ENCODE measurements around the gene PTN.

DNA sequence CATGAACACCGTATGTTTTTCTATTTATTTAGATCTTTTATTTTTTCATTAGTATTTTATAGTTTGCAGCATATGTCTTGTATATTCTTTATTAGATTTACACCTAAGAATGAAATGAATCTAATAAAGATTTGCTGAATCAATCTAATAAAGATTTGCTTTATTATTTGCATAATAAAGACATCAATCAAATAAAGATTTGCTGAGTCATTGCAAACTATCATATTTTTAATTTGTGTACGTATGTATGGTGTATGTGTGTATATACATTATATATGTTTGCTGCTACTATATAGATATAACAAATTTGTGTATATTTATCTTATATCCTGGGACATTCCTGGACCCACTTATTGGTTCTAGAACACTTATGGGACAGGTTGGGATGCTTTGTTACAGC lies 147.5 kb downstream of the PTN start:
- TF ChIP-seq POLR2A (IDR thresholded peaks at IDR 0.05): no peak
- TF ChIP-seq, protein P1, sequence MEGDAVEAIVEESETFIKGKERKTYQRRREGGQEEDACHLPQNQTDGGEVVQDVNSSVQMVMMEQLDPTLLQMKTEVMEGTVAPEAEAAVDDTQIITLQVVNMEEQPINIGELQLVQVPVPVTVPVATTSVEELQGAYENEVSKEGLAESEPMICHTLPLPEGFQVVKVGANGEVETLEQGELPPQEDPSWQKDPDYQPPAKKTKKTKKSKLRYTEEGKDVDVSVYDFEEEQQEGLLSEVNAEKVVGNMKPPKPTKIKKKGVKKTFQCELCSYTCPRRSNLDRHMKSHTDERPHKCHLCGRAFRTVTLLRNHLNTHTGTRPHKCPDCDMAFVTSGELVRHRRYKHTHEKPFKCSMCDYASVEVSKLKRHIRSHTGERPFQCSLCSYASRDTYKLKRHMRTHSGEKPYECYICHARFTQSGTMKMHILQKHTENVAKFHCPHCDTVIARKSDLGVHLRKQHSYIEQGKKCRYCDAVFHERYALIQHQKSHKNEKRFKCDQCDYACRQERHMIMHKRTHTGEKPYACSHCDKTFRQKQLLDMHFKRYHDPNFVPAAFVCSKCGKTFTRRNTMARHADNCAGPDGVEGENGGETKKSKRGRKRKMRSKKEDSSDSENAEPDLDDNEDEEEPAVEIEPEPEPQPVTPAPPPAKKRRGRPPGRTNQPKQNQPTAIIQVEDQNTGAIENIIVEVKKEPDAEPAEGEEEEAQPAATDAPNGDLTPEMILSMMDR (IDR thresholded peaks at IDR 0.05): no peak
